GM19324 (cell line): Measurements from ENCODE around the gene RNLS.

Experiments used
- ATAC-seq: cut with Tn5 transposase; IDR thresholded peaks from one replicate; pipeline ENCODE4 v1.9.1; 2021; ENCODE audit warnings: mild to moderate bottlenecking, moderate library complexity; ENCODE audit not compliant: unreplicated experiment, low FRiP score

The RNLS gene

DNA sequence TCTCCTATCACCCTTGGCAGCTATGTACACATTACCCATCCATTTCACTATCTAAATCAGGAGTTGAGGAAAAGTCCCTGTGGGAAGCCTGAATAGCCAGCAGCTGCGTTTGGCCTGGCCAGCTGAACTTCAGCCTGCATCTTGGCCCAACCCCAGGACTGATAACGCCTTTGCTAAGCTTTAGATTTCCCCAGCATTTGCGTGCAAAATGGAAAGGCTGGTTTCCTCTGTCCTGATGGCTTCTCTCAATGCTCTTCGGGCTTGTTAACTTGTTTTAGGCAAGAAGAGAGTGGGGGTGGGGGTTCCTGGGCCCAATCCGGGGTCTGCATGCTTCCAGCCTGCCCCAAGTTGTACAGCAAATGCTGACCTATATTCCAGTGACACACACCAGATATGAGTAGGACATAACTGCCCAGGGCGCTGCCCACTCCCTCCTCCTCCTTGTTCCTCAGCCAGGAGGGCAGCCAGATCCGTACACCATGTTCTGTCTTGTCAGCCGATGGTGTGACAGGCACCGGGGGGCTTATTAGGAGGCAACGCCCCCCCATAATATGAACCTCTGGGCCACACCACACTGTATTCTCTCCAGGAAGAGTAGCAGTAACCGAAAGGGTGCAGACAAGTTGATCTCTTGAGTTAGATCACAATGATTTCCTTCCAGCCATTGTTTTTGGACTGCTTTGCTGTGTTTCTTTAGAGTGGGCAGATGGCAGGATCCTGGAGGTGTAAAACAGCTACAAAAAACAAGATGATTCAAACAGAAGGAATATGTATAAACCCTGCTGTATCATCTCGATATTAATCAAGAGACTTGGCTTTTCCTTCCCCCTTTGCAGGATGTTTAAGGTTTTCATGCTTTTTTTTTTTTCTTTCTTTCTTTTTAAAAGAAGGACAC, 339.0 kb downstream of the RNLS start:
- ATAC-seq = no peak

DNA sequence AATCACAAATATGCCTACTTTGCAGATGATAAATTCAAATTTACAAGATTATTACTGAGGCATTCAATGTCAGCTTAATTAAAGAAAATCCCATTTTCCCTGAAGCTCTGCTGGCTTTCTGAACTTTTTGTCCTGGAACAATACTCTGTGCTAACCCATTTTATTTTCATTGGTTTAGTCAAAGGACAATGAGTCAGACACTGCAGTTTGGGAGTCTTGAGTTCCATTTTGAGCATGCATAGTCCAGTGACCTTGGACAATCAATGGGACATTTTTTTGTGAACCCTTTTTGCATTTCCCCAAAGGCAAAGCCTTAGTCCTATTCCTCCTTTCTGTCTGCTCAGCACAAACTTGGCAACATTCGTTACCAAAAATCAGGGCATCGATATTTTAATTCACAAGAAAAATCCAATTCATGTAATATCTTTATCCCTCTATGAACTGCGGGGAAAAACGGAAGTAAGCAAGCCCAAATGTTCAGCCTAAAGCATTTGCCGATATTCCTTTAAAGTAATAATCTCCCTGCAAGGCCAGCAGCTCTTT, 339.8 kb downstream of the RNLS start:
- no peak for ATAC-seq

DNA sequence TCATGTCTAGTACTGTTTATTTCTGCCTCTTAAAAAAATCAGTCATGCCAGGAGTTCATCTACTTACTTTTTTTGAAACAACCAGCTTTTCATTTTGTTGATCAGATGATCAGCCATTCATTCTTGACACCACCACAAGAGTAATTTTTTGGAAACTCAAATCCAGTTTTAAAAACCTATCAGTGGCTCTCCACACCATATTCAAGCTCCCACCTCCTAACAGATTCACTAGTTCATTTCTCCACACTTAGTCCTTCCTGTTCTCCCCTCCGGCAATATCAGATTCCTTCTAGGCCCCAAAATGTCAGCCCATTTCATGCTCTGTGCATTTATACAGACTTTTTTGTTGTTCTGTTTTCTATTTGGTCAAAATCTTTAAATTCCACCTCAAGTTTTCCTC, 341.6 kb downstream of the RNLS start:
- ATAC-seq = no peak

DNA sequence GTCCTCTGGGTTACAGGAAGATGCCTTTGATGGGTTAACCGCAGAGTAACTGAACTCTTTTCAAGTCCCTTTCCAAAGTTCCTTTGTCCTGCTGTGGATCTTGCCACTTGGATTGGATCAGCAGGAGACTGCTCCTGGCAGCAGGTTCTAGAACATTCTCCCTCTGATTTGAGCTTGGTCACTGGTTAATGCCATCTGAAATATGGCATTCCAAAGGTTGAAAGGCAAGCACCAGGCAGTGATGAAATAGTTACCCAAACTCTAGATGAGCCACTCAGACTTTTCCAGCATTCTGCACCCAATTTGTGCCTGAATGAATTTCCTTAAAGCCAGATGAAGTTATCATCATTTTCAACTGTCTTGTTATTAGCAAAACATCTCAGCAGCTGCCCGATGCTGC, 343.9 kb downstream of the RNLS start:
- ATAC-seq = no peak

DNA sequence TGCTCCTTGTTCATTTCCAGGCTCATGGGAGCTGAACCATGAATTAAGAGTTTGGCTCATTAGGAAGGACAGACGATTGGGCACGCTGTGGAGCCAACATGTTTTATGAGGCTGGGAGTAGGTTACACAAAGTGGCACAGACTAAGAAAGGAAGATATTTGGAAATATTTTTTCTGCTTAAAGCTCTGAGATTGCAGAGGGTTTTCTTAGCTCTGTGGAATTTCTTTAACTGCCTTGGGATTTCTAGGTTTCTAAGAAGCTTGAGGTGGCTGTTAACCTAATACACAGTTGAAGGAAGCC, 344.6 kb downstream of the RNLS start:
- ATAC-seq = no peak

DNA sequence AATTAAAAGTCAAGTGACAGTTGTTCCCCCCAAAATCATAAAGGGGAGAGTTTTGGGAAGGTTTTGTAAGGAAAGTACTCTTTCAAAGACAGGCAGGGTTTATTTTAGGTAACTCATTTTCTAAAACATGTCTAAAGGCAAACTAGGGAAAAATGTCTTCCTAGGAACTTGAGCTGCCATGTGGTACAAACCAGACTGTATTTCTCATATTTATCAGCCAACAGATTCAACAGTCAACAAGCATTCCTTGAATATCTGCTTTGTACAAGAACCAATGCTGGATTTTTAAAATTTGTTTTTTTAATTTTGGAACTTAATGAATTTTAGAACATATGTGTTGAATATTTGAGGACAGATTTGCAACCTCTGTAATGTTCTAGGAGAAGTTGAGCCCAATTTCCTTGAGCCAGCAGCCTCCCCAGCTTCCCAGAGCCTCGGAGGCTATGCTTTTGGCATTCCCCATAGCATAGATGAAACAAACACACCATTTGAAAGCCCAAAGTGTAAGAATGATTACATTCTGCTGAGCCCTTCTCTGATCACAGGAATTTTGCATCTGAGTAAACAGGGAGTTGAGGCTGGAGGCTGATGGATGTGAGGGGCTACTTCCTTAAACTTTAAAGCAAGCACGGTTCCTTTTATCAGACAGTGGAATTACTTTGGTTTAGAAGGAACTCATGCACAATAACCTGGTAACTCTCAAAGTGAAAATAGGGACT, 345.1 kb downstream of the RNLS start:
- no peak for ATAC-seq

DNA sequence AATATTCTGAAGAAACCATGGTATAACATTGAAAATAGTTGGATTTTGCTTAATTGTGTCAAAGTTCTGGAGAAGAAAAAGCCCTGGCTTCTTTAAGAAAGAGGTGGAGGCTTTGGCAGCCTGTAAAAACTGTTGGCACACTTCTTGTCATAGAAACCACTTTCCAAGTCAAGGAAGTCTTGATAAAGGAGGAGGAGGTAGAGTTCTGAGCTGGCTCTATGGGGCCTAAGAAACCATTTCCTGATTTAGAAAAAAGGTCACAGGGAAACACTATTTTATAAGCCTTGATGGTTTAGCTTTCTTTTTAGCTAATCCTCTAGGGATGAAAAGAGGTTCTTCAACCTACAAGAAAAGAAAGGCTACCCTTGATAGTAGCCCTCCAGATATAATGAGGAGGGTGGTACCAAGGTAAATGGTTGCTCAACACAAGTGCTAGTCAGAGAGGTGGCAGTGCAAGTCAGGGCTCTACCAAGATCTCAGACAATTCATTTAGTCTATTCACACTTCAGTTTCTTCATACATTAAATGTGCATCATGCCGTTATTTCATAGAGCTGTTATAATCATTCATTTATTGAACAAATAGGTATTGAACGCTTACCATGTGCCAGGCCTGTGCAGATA, 346.9 kb downstream of the RNLS start:
- ATAC-seq = no peak

DNA sequence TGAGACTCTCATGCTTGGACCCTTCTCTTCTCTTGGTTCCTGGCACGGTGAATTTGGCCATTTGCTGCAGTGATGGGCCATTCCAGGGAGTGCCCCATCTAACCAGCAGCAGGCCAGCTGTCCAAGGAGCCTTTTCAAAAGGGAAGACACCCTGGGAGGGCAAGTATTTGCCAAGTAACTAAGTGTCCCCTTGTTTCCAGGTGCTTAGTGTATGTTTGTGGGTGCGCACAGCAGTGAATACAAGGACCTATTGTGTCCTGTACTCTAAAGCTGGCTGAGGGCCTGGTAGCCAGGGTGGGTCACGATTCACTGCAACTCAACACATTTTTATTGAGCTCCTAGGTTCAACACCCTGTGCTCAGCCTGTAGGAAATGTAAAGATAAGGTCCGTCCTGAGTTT, 348.8 kb downstream of the RNLS start:
- no peak for ATAC-seq

DNA sequence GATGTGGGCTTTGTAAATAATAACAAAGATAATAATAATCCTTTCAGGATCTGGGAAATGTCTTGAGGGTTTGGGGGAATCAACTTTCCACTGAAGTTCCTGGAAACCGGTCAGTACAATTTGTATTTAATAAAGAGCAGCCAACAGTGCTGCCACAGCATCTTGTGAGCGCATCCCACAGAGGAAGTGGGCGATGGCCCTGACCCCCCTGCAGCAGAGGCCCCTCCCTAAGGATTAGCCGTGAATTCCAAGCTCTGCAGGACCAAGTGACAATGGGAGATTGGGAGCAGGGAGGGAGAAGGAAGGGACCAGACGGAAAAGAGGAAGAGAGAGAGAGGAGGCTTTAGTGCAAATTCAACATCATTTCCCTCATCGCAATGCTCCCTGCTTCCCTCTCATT, 349.2 kb downstream of the RNLS start:
- no peak for ATAC-seq

DNA sequence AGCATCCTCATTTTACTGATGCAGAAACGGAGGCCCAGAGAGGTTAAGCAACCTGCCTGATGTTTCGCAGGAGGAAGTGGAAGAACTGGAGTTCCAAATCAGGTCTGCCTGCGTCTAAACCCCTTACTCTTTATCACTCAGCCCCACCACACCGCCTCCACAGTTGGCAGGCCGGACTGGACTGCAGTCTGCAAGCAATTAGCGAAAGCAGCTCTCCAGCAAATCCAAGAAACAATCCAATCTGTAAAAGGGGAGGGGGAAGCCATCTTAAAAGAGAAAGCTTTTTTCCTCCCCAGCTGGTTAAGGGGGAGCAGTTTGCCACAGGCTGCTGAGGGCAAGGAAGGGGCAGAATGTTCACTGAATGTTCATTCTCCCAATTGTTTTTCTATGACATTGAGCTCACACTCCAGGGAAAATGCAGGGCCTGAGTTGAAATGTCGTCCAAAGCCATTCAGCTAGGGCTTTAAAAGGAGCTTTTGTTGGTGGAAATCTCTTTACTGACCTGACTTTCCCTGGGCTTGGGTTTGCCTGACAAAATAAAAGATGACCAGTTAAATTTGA, 350.1 kb downstream of the RNLS start:
- ATAC-seq = no peak

DNA sequence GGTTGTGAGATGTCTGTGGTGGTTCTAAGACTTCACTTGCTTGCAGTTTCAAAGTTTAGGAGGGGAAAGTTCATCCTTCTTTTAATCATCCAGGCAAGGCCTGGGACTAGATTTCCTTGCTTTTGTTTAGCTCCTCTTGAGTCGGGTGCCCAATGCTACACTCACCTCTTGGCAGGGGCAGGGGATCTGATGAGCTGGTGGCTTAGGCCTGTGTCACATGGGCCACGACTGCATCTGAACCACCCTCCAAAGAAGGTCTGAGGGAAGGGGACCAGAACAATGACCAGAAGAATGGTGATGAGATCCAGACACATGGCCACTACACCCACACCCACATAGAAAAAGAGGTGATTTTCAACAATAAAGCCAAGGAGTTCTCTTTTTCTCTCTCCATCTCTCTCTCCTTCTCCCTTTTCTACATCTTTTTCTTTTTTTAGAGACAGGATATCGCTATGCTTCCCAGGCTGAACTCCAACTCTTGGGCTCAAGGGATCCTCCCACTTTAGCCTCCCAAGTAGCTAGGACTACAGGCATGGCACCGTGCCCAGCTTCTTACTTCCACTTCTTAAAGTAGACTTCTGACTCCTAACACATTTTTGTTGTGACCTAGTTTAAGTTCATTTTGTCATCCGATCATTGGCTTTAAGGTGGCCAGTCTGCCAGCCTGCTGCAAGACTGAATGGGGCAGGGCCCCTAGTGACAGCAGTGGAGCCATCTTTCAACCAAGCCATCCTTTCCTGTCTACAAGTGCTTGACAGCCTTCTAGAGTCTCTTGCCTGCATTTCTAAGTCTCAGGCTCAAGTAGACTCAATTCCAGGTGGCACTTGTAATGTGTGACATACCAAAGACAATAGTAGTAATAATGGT, 350.9 kb downstream of the RNLS start:
- ATAC-seq = no peak

DNA sequence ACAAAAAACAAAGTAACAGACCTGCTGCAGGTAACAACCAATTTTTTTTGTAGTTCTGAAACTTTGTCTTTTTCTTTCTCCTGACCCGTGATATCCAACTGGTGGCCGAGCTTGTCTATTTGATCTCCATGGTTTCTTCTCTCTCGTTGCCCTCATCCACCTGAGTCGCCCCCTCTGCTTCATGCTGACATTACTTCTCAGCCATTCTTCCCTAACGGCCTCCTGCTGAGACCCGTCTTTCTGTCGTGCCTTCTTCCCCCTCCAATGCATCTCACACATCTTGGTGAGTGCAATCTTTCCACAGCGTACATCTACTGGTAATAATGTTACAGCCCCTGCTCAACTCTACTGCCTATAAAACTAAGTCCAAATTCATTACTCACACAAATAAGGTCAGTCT, 352.9 kb downstream of the RNLS start:
- ATAC-seq = no peak

DNA sequence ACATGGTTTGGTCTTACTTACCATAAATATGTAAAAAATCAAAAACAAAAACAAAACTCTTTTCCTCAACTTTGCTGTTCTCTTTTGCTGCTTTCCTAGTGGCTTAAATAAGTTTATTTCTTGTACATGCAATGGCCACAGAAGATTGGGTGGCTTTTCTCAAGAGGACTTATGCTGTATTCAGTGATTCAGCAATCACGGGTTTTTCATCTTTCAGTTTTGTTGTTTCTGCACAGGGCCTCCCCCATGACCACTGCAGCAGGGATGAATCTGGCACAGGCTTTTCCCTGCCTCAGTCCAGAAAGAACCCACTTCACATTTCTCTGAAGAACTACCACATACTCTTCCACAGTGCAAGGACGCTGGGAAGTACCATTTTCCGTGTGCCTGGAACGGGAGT, 355.0 kb downstream of the RNLS start:
- ATAC-seq = no peak

DNA sequence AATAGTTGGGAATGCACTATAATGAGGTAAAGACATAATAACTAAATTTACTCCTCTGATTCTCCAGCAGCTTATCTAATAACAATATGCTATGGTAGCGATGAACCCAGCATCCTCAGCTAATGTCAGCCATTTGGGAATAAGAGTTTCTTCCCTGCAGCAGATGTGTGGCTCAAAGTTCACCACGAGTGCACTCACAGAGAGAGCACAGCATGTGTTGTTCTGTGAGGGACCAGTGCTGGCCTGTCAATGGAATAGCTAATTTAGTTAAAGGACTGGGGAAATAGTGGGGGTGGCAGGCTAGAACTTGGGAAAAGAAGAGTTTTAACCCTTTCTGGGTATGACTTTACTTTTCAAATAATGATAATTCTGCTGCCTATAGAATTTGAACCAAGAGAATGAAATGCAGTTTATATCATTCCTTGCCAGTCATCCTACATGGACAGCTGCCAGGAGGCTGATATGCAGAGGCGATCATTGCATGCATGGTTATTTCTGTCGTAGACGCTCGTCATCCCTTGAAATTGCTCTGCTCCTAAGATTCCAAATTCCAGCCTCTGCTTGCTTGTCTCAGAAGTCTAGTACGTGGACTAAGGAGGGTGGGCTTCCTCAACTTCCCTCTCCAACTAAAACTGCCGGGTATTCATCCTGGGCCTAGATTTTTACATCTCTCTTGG, 355.6 kb downstream of the RNLS start:
- no peak for ATAC-seq

DNA sequence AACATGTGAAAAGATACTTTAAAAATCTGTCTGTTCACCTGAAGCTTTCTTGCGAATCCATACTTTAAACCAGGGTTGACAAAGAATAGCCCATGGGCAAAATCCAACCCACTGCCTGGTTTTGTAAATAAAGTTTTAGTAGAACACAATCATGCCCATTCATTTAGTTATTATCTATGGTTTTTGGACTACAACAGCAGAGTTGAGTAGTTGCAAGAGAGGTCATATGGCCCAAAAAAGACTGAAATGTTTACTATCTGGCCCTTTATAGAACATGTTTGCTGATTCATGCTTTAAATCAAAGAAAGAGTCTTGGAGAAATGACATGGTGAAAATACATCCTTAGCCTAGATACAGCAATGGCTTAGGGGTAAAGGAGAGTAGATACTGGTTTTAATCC, 356.2 kb downstream of the RNLS start:
- no peak for ATAC-seq

DNA sequence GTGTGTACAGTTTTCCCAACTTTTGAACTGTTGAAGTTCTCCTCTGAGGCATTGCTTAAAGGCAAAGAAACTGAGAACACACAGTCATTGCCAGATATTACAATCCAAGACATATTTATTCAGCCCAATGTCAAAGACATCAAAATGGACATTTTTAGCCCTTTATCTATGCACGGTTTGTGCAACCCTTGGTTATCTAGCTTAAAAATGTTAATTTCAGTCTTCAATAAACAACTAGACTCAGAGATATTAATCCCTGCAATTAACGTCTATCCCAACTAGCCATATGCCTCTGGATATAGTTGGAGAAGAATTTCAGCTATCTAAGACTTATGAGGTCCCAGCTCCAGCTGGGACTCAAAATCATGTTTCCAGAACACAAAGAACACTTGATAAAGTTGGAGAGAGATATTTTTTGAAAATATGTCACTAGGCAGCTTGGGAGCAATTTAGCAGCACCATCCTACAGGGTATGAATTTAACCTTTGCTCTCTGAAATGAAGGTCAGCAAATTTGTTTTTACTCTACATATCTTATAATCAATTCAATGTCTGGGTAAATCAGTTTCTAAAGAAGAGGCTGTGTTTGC, 357.0 kb downstream of the RNLS start:
- no peak for ATAC-seq
